ENCODE data around the gene UGGT1. TPM values are rescaled to one million over a fixed set of nuclear protein-coding genes. Genes with fewer than 3 reads are reported as not detected.

UGGT1 gene
- total and polyA plus RNA-seq, 2 experiments from 2014 or later, result 11.5 to 65.0 TPM

DNA sequence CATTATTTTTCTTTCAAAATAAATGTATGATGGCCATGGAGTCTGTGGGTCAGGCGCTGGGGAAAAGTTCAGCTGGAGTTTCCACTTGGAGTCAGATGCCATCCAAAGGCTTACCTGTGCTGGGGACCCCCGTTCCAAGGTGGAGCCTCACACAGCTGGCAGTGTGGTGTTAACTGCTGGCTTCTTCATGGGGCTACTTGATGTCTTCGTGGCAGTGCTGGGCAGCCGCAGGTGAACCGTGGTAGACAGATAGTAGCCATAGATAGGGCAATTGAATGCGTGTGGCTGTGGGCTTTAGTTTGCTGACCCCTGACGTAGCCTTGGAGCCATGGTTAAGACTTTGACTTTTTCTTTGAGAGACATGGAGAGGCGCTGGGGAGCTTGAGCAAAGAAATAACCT lies 144.6 kb downstream of the UGGT1 start:
- no peaks in the 10 kb centered on the region for H3K36me3 Mint-ChIP-seq (ENCODE audit: low read depth)
- Histone ChIP-seq H3K79me2 (replicated peaks; ENCODE audit: insufficient read depth) (no peaks in the 10 kb centered on the region), H3F3A (replicated peaks; ENCODE audit: low read depth) (no peaks in the 10 kb centered on the region), H4K20me1 (replicated peaks; ENCODE audit: insufficient read depth) (no peaks in the 10 kb centered on the region), H3K4me1 (ENCODE audit: insufficient read depth) (no peaks in the 10 kb centered on the region), H3K27me3 (ENCODE audit: insufficient read depth) (peaks cover 23% of the 10 kb centered on the region), H3K4me3 (no peak overlapping the region), H3K9me2 (ENCODE audit: insufficient read depth) (no peaks in the 10 kb centered on the region), H3K27ac (ENCODE audit: low read depth) (no peak overlapping the region), H3K4me2 (no peak overlapping the region), H3K36me3 (ENCODE audit: insufficient read depth) (no peaks in the 10 kb centered on the region), H2AFZ (no peak overlapping the region)
- DNase-seq (ENCODE audit: low spot score), result no peak
- H3K4me3 Mint-ChIP-seq, result no peak overlapping the region
- no peak overlapping the region for H3K27ac Mint-ChIP-seq
- TF ChIP-seq, protein P1, sequence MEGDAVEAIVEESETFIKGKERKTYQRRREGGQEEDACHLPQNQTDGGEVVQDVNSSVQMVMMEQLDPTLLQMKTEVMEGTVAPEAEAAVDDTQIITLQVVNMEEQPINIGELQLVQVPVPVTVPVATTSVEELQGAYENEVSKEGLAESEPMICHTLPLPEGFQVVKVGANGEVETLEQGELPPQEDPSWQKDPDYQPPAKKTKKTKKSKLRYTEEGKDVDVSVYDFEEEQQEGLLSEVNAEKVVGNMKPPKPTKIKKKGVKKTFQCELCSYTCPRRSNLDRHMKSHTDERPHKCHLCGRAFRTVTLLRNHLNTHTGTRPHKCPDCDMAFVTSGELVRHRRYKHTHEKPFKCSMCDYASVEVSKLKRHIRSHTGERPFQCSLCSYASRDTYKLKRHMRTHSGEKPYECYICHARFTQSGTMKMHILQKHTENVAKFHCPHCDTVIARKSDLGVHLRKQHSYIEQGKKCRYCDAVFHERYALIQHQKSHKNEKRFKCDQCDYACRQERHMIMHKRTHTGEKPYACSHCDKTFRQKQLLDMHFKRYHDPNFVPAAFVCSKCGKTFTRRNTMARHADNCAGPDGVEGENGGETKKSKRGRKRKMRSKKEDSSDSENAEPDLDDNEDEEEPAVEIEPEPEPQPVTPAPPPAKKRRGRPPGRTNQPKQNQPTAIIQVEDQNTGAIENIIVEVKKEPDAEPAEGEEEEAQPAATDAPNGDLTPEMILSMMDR (conservative IDR thresholded peaks at IDR 0.05; ENCODE audit: low read depth in 2 of 2), result no peak
- TF ChIP-seq ZNF331 (CRISPR knock-in tag; IDR thresholded peaks at IDR 0.05; ENCODE audit: low read depth), result no peak
- no peak for TF ChIP-seq ZNF114 (CRISPR knock-in tag; IDR thresholded peaks at IDR 0.05)
- TF ChIP-seq POLR2AphosphoS5 (IDR thresholded peaks at IDR 0.05; ENCODE audit: low read depth), result no peak
- TF ChIP-seq, protein P2, sequence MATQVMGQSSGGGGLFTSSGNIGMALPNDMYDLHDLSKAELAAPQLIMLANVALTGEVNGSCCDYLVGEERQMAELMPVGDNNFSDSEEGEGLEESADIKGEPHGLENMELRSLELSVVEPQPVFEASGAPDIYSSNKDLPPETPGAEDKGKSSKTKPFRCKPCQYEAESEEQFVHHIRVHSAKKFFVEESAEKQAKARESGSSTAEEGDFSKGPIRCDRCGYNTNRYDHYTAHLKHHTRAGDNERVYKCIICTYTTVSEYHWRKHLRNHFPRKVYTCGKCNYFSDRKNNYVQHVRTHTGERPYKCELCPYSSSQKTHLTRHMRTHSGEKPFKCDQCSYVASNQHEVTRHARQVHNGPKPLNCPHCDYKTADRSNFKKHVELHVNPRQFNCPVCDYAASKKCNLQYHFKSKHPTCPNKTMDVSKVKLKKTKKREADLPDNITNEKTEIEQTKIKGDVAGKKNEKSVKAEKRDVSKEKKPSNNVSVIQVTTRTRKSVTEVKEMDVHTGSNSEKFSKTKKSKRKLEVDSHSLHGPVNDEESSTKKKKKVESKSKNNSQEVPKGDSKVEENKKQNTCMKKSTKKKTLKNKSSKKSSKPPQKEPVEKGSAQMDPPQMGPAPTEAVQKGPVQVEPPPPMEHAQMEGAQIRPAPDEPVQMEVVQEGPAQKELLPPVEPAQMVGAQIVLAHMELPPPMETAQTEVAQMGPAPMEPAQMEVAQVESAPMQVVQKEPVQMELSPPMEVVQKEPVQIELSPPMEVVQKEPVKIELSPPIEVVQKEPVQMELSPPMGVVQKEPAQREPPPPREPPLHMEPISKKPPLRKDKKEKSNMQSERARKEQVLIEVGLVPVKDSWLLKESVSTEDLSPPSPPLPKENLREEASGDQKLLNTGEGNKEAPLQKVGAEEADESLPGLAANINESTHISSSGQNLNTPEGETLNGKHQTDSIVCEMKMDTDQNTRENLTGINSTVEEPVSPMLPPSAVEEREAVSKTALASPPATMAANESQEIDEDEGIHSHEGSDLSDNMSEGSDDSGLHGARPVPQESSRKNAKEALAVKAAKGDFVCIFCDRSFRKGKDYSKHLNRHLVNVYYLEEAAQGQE (IDR thresholded peaks at IDR 0.05; ENCODE audit: unreplicated experiment), result no peak
- TF ChIP-seq STAT1 (IDR thresholded peaks at IDR 0.05; ENCODE audit: unreplicated experiment), result no peak
- H3K4me1 Mint-ChIP-seq, result peaks cover 2% of the 10 kb centered on the region; the same call in 2 of the 3 replicates
- no peak for ATAC-seq
- H3K27me3 Mint-ChIP-seq (ENCODE audit: insufficient read depth, low read depth, poor library complexity), result peaks cover 24% of the 10 kb centered on the region
- no peaks in the 10 kb centered on the region for H3K9me3 Mint-ChIP-seq

DNA sequence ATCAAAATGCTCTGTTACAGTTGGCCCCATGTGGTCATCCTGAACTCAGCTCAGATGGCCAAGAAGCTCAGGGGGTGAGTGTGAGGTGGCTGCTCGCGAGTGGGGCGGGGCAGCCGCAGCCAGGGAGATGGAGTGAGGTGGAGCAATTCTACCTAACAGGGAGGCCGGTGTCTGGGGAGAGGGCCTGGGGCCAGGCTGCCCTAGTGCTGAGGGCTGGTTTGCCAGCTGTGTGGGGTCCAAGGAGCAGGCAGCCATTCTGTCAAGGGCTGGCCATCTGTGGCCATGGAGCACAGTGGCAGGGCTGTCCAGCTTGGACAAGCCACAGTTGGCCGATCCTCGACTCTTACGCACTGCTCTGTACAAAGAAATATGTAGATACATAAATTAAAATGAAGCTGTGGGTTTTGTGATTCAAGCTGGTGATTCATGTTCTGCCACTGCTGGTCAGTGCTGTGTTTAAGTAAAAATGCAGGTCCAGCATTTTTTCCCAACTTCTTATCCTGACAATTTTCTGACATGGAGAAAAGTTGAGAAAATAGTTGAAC lies 145.6 kb downstream of the UGGT1 start:
- H3F3A ChIP-seq (replicated peaks; ENCODE audit: low read depth), result no peaks in the 10 kb centered on the region
- H3K27ac ChIP-seq (ENCODE audit: low read depth), result no peak overlapping the region
- Mint-ChIP-seq H3K27ac (no peak overlapping the region), H3K27me3 (ENCODE audit: insufficient read depth, low read depth, poor library complexity) (peaks cover 20% of the 10 kb centered on the region), H3K4me1 (peaks cover 2% of the 10 kb centered on the region; the same call in 2 of the 3 replicates), H3K36me3 (ENCODE audit: low read depth) (no peaks in the 10 kb centered on the region), H3K4me3 (no peak overlapping the region), H3K9me3 (no peaks in the 10 kb centered on the region)
- H3K4me2 ChIP-seq, result no peak overlapping the region
- H2AFZ ChIP-seq, result no peak overlapping the region
- ATAC-seq (no peak), DNase-seq (ENCODE audit: low spot score) (no peak)
- H4K20me1 ChIP-seq (replicated peaks; ENCODE audit: insufficient read depth), result no peaks in the 10 kb centered on the region
- no peaks in the 10 kb centered on the region for H3K4me1 ChIP-seq (ENCODE audit: insufficient read depth)
- no peaks in the 10 kb centered on the region for H3K36me3 ChIP-seq (ENCODE audit: insufficient read depth)
- no peaks in the 10 kb centered on the region for H3K79me2 ChIP-seq (replicated peaks; ENCODE audit: insufficient read depth)
- H3K9me2 ChIP-seq (ENCODE audit: insufficient read depth), result no peaks in the 10 kb centered on the region
- H3K4me3 ChIP-seq, result no peak overlapping the region
- peaks cover 21% of the 10 kb centered on the region for H3K27me3 ChIP-seq (ENCODE audit: insufficient read depth)
- TF ChIP-seq, protein P2 (IDR thresholded peaks at IDR 0.05; ENCODE audit: unreplicated experiment), result no peak
- TF ChIP-seq EZH2phosphoT487 (IDR thresholded peaks at IDR 0.05; ENCODE audit: unreplicated experiment) (no peak), NANOG (IDR thresholded peaks at IDR 0.05; ENCODE audit: borderline replicate concordance) (no peak), ZNF331 (CRISPR knock-in tag; IDR thresholded peaks at IDR 0.05; ENCODE audit: low read depth) (no peak), POLR2AphosphoS5 (IDR thresholded peaks at IDR 0.05; ENCODE audit: low read depth) (no peak), ZNF114 (CRISPR knock-in tag; IDR thresholded peaks at IDR 0.05) (no peak), JUNB (IDR thresholded peaks at IDR 0.05; ENCODE audit: unreplicated experiment) (no peak), STAT1 (IDR thresholded peaks at IDR 0.05; ENCODE audit: unreplicated experiment) (no peak), EZH2 (IDR thresholded peaks at IDR 0.05; ENCODE audit: low read depth, unreplicated experiment) (no peak)
- TF ChIP-seq, protein P3, sequence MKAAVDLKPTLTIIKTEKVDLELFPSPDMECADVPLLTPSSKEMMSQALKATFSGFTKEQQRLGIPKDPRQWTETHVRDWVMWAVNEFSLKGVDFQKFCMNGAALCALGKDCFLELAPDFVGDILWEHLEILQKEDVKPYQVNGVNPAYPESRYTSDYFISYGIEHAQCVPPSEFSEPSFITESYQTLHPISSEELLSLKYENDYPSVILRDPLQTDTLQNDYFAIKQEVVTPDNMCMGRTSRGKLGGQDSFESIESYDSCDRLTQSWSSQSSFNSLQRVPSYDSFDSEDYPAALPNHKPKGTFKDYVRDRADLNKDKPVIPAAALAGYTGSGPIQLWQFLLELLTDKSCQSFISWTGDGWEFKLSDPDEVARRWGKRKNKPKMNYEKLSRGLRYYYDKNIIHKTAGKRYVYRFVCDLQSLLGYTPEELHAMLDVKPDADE (IDR thresholded peaks at IDR 0.05), result no peak
